ENCODE data around the gene CKAP2. TPM values are rescaled to one million over a fixed set of nuclear protein-coding genes. Genes with fewer than 3 reads are reported as not detected.
"Not testable (repeated sequence)": the region's sequence is repeated elsewhere in the genome, so short reads cannot be mapped to it uniquely, and the experiment has no call there.

Gene CKAP2, protein sequence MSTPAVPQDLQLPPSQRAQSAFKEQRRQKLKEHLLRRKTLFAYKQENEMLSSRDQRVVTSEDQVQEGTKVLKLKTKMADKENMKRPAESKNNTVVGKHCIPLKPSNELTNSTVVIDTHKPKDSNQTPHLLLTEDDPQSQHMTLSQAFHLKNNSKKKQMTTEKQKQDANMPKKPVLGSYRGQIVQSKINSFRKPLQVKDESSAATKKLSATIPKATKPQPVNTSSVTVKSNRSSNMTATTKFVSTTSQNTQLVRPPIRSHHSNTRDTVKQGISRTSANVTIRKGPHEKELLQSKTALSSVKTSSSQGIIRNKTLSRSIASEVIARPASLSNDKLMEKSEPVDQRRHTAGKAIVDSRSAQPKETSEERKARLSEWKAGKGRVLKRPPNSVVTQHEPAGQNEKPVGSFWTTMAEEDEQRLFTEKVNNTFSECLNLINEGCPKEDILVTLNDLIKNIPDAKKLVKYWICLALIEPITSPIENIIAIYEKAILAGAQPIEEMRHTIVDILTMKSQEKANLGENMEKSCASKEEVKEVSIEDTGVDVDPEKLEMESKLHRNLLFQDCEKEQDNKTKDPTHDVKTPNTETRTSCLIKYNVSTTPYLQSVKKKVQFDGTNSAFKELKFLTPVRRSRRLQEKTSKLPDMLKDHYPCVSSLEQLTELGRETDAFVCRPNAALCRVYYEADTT
- total RNA-seq = 7.1 TPM
- long read RNA-seq, partial matches to known transcripts = 1 of 2 reads
- long read RNA-seq, other reads (novel, unspliced or antisense) = 0 of 2 reads

DNA sequence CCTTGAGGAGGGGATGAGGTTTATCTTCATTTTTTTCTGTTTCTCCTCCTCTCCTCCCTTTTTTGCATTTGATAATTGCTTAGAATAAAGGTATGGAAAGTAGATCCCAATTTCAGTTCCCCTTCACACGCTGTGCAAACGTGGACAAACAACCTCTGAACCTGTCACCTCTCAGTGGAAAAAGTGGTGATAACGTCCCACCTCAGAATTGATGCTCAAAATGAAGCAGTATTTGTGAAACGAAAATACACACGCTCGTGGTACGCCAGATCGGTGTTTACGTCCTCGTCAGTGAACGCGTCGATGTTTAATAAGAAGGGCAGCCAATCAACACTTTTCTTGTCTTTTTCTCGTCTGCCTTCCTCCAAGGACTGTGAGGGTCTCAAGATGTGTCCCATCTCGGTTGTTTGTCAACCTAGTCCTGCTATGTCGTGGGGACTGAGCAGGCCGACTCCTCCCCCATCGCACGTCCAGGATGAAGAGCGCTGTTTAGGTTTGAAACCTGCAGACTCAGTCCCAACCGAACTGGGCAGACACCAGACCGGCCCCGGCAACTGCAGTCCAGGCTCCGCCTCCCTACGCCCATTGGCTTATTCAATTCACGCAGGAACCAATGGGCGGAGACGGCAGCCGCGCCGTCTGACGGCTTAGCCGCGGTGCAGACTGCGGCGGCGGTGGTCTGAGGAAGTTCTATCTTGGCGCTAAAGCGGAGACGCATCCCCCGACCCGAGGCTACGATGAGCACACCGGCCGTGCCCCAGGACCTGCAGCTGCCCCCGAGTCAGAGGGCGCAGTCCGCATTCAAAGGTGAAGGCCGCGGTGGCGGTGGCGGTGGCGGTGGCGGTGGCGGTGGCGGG, at the start of gene CKAP2:
CKAP2 (plus strand) TSS at position 659 of the 857 bp plus-strand sequence; CDS start at position 738, 79 bp downstream.
- intact Hi-C loops (cut with DNase I) = loop anchor here (5.0 kb wide), 1 partner anchor 197 kb away; the partner anchor contains the start of gene SUGT1
- DNase-seq (ENCODE audit: missing footprints) (peak; percentile 97), ATAC-seq (peak; percentile 92)

DNA sequence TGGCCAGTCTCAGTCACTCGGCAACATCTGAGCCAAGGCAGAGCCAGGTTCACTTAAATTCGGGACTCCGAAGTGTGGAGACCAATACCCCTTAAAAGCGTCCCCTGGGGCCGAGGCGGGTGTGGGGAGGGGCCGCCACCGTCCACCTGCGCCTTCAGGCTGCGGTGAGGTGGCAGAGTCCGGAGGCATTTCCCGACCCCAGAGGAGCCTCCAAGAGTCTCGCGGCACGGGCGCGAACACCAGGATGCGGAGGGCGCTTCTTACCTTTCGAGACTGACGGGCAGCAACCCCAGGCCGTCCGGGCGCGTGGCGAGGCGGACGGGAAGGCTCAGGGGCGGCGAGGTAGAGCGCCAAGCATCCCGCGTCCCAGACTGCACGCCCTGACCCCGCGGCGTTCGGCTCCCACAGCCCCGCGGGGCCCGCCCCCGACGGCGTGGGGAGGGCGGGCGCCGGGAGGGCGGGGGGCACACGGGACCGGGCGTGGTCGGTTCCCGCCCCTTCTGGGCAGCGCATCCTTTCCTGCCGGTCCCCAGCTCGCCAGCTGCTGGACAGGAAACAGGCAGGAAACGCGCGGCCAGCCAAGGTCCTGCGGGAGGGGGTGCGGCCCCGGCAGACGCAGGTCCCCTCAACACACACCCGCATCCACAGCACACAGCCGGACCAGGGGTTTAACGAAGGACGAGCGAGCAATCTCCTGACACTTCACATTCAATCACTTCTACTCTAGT, 49.3 kb upstream of the CKAP2 start, which contains the start of gene THSD1:
THSD1 (minus strand) TSS at position 406 of the 728 bp plus-strand sequence. CDS start 3,572 bp downstream, outside the sequence.
- peak; percentile 89 for DNase-seq (ENCODE audit: missing footprints)
- intact Hi-C loops (cut with DNase I) = loop anchor here (1.0 kb wide), 1 partner anchor 45 kb away; no protein-coding TSS in a partner anchor
- ATAC-seq = peak; percentile 96

DNA sequence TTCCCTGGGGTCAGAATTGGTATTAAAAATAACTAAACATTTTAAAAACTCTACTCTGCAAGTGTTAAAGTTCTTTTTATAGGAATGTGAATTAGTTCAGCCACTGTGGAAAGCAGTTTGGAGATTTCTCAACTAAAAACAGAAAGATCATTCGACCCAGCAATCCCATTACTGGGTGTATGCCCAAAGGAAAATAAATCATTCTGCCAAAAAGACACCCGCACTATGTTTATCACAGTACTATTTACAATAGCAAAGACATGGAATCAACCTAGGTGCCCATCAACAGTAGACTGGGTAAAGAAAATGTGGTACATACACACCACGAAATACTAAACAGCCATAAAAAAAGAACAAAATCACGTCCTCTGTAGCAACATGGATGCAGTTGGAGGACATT, 48.6 kb upstream of the CKAP2 start:
- ATAC-seq (no peak), DNase-seq (ENCODE audit: missing footprints) (no peak)
- intact Hi-C loops (cut with DNase I) = no loop called here

DNA sequence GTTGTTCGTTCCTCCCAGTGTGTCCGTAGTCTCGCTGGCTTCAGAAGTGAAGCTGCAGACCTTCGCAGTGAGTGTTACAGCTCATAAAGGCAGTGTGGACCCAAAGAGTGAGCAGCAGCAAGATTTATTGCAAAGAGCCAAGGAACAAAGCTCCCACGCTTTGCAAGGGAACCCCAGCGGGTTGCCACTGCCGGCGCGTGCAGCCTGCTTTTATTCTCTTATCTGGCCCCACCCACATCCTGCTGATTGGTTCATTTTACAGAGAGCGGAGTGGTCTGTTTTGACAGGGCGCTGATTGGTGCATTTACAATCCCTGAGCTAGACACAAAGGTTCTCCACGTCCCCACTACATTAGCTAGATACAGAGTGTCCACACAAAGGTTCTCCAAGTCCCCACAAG, 47.8 kb upstream of the CKAP2 start:
- DNase-seq (ENCODE audit: missing footprints); ATAC-seq; intact Hi-C loops (cut with DNase I): not testable (repeated sequence)

DNA sequence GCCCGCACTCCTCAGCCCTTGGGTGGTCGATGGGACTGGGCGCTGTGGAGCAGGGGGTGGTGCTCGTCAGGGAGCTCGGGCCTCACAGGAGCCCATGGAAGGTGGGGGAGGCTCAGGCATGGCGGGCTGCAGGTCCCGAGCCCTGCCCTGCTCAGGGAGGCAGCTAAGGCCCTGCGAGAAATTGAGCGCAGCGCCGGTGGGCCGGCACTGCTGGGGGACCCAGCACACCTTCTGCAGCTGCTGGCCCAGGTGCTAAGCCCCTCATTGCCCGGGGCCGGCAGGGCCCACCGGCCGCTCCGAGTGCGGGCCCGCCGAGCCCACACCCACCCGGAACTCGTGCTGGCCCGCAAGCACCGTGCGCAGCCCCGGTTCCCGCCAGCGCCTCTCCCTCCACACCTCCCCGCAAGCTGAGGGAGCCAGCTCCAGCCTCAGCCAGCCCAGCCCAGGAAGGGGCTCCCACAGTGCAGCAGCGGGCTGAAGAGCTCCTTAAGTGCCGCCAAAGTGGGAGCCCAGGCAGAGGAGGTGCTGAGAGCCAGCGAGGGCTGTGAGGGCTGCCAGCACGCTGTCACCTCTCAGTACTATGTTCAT, 47.1 kb upstream of the CKAP2 start:
- intact Hi-C loops (cut with DNase I); ATAC-seq: not testable (repeated sequence)
- peak; percentile 60 for DNase-seq (ENCODE audit: missing footprints)

DNA sequence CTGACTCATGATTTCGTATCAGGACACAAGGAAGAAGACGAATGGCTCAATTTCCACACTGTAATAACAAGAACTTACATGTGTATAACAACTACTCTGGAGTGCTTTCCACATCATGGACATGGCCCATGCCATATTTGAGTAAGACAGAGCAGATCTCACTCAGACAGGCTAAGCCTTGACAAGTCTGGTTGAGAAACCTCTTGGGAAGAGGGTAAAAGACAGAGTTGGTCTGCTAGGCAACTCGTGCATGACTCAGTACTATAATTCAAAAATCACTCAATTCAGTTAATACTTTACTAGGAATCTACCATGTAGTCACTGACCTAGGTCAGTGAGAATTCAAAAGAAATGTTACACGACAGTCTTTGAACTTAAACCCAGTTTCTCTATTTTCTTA, 43.6 kb upstream of the CKAP2 start:
- intact Hi-C loops (cut with DNase I) = no loop called here
- ATAC-seq (no peak), DNase-seq (ENCODE audit: missing footprints) (no peak)

DNA sequence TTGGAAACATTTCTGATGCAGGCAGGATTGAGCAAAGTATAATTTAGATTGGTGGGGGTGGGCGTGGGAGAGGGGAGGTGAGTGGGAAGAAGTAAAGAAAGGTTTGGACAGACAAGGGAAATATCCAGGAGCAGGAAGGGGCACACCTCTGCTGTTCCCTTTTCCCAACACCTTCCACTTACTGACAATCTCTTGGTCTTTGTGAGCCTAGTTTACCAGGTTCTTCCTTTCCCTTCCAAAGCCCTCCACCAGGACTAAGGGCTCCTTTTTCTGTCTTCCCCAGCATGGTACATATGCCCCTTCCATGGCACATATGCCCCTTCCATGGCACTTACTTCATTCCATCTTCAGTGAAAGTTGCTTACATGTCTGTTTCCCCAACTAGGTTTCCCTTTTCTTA, 43.1 kb upstream of the CKAP2 start:
- ATAC-seq = no peak
- no peak for DNase-seq (ENCODE audit: missing footprints)
- intact Hi-C loops (cut with DNase I) = no loop called here

DNA sequence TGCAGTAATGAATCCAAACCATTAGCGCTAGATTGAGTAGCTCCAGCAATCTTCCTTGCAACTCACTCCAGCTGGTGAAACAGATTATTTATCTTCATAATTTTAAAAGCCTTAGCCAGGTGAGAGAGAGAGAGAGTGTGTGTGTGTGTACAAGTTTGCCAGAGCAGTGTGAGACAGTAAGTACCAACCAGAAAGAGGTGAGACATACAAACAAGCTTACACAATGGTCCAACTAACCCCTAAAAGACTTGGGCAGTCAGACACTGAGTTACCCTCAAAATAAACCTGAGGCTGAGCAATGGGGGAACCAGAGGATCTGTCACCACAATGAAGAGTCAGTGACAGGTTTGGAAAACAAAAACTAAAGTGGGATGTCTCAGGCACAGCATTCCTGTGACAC, 41.2 kb upstream of the CKAP2 start:
- intact Hi-C loops (cut with DNase I) = no loop called here
- no peak for ATAC-seq
- no peak for DNase-seq (ENCODE audit: missing footprints)

DNA sequence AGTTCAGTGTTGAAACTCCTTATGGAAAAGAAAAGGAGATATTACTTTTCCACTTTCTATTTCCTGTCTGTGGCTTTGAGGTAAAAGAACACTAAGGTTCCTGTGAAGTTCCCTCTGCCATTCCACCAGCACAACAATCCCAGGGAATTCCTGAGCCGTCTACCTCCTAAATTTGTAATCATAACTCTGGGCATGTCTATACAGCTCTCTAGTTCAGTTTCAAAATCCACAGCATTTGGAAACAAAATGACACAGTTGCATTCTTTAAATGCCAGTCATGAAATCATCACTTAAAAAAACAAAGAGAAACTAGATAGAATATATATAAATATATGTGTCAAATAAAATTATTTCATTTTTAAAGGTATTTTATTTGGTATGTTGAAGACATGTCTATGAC, 40.3 kb upstream of the CKAP2 start:
- intact Hi-C loops (cut with DNase I) = no loop called here
- DNase-seq (ENCODE audit: missing footprints) (no peak), ATAC-seq (no peak)

DNA sequence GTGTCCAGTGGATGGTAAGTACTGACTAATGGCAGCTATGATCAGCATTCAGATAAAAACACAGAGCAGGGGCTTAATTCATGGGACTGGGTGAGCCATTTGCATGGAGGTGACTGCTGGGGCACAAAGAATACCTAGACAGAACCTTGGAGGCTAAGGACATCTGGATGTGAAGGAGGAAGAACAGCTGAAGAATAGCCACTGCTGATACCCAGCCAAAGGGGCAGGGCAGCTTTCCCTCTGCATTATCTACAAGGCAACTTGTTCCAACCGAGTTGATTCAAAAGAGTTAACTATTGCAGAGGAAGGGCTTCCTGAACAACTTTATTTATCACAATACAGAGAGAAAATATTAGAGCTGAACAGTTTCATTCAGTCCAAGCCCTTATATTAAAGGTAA, 36.2 kb upstream of the CKAP2 start:
- ATAC-seq (peak; percentile 46), DNase-seq (ENCODE audit: missing footprints) (no peak)
- intact Hi-C loops (cut with DNase I) = no loop called here

DNA sequence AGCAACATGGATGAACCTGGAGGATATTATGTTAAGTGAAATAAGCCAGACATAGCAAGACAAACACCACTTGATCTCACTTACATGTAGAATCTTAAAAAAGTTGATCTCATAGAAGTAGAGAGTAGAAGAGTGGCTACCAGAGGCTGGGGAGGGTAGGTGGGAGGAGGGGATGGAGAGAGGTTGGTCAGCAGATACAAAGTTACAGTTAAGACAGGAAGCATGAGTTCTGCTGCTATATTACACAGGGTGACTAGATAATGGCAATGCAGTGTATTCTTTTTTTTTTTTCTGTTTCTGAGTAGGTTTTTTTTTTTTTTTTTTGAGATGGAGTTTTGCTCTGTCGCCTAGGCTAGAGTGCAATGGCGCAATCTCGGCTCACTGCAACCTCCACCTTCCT, 34.1 kb upstream of the CKAP2 start:
- no peak for DNase-seq (ENCODE audit: missing footprints)
- intact Hi-C loops (cut with DNase I) = no loop called here
- ATAC-seq = no peak

DNA sequence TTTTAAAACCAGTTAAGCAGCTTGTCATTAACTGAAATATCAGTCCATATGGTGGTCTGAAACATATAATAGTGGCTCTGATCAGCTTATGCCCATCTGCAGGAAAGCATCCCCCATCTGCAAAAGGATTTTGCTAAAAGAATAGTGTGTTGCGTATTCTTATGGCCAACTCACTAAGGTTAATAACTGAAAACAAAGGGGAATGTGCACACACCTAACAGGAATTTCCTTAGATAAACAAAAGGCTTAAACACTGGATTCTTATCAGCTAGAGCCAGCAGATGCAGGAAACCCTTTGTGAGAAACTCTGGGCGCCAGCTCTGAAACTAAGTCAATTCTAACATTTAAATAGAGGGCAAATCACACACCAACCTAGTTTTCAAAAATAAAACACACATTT, 27.0 kb upstream of the CKAP2 start:
- ATAC-seq (no peak), DNase-seq (ENCODE audit: missing footprints) (no peak)
- intact Hi-C loops (cut with DNase I) = loop anchor here (5.0 kb wide), 1 partner anchor 416 kb away; the partner anchor contains the start of genes ALG11 and ATP7B

DNA sequence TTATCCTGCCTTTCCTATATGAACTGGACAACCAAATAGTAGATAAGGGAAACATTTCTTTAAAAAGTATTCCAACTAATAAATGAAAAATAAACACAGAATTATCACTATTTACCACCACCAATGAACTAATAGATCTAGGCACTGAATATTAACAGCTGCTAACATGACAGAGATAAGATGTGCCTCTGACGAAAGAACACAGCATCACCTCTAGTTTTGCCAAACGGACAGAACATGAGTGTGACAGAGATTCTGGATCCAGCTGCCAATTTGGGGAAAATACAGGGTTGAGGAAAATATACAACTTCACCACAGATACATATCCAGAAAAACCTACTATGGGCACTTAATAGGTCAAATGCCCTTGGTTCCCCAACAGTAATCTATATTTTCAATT, 22.8 kb upstream of the CKAP2 start:
- intact Hi-C loops (cut with DNase I) = no loop called here
- ATAC-seq = no peak

DNA sequence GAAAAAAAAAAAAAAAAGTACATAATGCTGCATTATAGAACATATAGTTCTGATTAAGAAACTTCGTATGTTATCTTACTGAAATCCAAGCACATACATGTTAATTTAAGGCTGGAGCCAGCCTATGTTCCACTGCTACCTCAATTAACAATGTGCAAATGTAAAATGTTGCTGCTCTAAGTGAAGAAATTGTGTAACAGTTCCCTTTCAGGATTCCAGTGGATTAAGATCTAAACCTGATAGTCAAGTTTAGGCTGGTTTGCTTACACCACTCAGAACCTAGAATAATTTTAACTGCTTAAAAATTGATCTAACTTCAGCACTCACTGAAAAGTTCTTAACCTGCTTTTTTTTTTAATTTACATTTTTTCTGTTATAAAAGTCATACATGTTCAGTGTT, 9.0 kb upstream of the CKAP2 start:
- no peak for ATAC-seq
- no peak for DNase-seq (ENCODE audit: missing footprints)
- intact Hi-C loops (cut with DNase I) = no loop called here

More for the DNA sequence above, 22.8 kb upstream of the CKAP2 start:
- no peak for DNase-seq (ENCODE audit: missing footprints)

DNA sequence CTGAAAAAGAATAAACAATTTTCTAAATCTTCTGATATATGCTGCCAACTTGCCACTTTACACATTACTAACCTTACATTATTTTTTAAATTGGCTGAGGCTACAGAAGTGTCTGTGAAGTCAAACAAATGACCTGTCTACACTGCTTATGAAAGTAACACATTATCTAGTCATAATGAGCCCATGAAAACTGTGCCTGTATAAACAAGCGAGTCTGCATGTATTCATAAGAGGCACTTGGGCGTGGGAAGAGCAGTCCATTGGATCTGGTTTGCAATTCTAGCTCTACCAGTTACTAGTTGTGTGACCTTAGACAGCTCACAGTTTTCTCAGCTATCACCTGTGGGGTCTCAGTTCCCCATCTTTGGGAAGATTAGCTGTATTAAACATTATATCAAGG, 7.9 kb upstream of the CKAP2 start:
- DNase-seq (ENCODE audit: missing footprints) = no peak
- intact Hi-C loops (cut with DNase I) = no loop called here
- no peak for ATAC-seq

DNA sequence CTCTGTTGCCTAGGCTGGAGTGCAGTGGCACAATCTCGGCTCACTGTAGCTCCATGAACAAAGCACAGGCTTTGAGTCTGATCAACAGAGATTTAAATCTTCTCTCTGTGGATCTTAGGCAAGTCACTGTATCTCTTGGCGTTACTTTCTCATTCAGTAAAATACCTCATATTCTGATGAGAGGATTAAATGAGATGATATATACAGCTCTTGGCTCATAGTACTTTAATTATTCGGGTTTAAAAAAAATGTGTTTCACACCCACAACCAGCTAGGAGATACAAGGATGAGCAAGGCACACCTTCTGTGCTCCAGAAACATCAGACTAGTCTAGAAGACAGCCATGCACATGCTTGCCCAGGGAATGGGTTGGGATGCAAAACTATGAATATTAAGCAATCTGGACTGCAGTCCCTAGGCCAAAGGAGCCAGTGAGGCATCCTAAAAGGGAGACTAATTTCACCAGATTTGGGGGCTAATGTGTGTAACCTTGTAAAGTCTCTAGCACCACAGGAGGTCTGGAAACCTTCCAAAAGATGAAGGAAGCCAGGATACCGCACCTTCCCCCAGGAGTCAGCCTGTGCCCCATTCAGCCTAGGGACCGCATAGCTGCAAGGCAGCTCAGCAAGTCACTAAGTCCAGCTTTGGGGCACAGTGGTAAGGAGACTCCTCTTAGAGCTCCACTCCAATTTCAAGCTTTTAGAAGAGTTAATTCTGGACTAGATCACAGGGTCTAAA, 7.3 kb upstream of the CKAP2 start:
- intact Hi-C loops (cut with DNase I) = no loop called here
- ATAC-seq (no peak), DNase-seq (ENCODE audit: missing footprints) (no peak)

DNA sequence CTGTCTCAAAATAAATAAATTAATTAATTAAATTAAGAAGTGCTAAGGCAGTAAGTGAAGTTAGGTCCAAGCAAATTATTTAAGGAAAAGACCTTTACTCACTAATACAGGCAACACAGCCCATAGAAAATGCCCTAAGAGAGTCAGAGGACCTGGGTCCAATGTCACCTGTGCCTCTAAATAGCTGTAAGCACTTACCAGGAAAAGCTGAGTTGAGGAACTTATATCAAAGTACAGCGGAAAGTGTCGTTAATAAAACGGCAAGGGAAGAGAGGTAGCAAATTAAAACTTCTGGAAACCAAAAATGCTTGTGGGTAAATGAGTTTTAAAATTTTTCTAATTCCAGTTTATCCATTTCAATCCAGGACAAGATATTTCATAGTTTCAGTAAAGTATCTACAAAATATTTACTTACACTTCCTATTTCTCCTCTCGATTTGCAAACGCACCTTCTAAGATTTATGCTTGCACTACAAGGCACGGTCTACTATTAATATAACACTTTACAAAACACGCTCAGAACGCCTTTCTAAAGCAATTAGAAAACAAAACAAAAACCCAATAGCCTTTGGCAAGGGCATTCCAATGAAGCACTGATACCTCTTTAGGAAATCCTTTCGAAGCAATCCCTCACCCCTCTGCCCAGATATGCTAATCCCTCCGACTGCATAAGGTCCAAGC, 5.8 kb upstream of the CKAP2 start:
- intact Hi-C loops (cut with DNase I) = loop anchor here (2.0 to 5.0 kb wide), 3 partner anchors 105 to 255 kb away; partner anchors contain the start of gene SUGT1
- ATAC-seq (no peak), DNase-seq (ENCODE audit: missing footprints) (no peak)
